Subcutaneous abdominal adipose tissue (tissue), 5 donors: ENCODE results near the gene AMIGO2.

Experiments used
- H3K27ac ChIP-seq: one replicate; pipeline ENCODE4 v1.7.0; 2013; ENCODE audit warnings: low read depth, mild to moderate bottlenecking, inconsistent platforms, low read length, moderate library complexity
- H3K27me3 ChIP-seq, 5 donors: one replicate each; pipeline ENCODE4 v1.7.0; 2013; ENCODE audit warnings: low read length in 5 of 5, inconsistent platforms in 1 of 5; ENCODE audit not compliant: control insufficient read depth in 5 of 5, insufficient read depth in 4 of 5
- H3K36me3 ChIP-seq, 5 donors: one replicate each; pipeline ENCODE4 v1.7.0; 2013; ENCODE audit warnings: low read length in 5 of 5; ENCODE audit not compliant: control insufficient read depth in 5 of 5, insufficient read depth in 5 of 5
- H3K4me1 ChIP-seq, 5 donors: one replicate each; pipeline ENCODE4 v1.7.0; 2013; ENCODE audit warnings: low read length in 5 of 5, mild to moderate bottlenecking in 3 of 5, moderate library complexity in 1 of 5; ENCODE audit not compliant: control insufficient read depth in 5 of 5, insufficient read depth in 5 of 5
- H3K4me3 ChIP-seq, 5 donors: one replicate each; pipeline ENCODE4 v1.7.0; 2013; ENCODE audit warnings: low read length in 5 of 5, low read depth in 1 of 5
- H3K9ac ChIP-seq, 5 donors: one replicate each; pipeline ENCODE4 v1.7.0; 2013; ENCODE audit warnings: low read length in 5 of 5, mild to moderate bottlenecking in 4 of 5, moderate library complexity in 3 of 5
- H3K9me3 ChIP-seq, 5 donors: one replicate each; pipeline ENCODE4 v1.7.0; 2013; ENCODE audit warnings: low read length in 5 of 5; ENCODE audit not compliant: control insufficient read depth in 5 of 5
- donor health status: healthy.
- donor health status: healthy.
- donor health status: healthy.
- donor health status: healthy.
- donor health status: healthy.

AMIGO2 gene

DNA sequence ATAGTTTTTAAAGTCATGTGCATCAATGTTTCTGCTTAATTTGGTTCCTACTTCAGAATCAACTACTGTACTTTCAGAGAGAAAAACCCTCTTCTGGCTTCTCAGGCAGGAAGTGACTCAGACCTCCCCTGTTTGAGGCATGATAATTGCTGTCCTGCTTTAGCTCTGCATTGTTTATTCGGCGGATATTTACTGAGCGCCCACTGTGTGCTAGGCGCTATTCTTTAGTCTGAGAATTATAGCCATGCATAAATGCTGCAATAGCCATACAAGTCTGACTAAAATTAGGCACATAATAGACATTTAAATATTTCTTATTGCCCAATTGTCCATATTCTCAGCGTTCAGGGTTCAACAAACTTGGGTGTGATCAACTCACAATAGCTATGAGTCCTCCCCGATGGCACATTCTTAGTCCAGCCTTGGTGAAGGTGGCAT lies 6.1 kb upstream of the AMIGO2 start:
- Histone ChIP-seq H3K4me3 (no peak overlapping the region), H3K4me1 (peaks cover 3 to 52% (median 45%) of the 10 kb centered on the region in 5 donors), H3K36me3 (no peaks in the 10 kb centered on the region), H3K9me3 (no peaks in the 10 kb centered on the region), H3K9ac (no peak overlapping the region), H3K27ac (no peak overlapping the region), H3K27me3 (no peaks in the 10 kb centered on the region)

DNA sequence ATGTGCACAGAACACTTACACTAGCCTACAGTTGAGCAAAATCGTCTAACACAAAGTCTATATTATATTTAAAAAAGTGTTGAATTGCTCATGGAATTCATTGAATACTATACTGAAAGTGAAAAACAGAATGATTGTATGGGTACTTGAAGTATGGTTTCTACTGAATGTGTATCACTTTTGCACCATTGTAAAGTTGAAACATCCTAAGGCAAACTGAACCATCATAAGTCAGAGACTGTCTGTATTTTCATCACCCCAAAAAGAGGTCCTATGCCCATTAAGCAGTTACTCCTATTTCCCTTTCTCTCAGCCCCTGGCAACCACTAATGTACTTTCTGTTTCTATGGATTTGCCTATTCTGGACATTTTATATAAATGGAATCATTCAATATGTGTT lies 4.4 kb upstream of the AMIGO2 start:
- Histone ChIP-seq H3K4me3 (no peak overlapping the region), H3K27me3 (no peaks in the 10 kb centered on the region), H3K9me3 (no peaks in the 10 kb centered on the region), H3K27ac (no peak overlapping the region), H3K4me1 (peaks cover 5 to 54% (median 49%) of the 10 kb centered on the region in 5 donors), H3K36me3 (no peaks in the 10 kb centered on the region), H3K9ac (no peak overlapping the region)

DNA sequence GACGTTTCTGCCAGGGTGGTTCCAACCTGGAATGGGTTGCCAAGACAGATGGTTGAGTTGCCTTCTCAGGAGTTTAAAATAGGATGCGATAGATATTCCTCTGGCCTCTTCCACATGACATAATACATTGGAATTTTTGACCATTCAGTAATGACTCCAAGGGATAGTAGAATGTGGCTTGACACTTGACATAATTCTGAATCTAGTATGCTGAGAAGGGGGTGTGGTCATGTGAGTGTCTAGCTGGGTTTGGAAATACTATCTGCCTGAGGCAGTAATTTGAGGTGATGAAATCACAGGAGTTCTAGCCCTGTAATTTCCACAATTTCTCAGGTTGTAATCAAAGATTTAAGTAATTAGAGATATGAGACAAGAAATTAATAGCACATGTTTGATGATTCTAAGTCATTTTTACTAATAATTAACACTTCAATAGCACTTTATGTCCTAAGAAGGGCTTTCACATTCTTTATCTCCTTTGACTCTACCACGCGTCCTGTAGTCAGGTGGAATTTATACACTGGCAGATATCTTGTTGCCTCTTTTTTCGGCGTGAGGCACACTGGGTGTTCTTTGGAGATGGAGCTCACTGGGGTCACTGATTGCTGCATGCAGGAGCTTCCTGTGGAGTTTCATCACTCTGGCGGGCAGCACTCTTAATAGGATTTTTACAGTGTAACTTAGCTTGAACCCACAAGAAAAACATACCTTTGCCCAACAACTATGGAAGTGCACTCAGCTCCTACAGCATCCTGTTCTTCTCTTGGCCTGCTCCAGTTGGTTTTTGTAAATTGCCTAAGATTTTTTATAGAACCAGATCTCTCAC lies 3.2 kb upstream of the AMIGO2 start:
- no peaks in the 10 kb centered on the region for H3K36me3 ChIP-seq
- peak overlapping the region in 1 of 5 donors; percentile 22 for H3K4me3 ChIP-seq
- H3K27ac ChIP-seq: peak overlapping the region; percentile 95
- peaks cover 7 to 58% (median 56%) of the 10 kb centered on the region in 5 donors for H3K4me1 ChIP-seq
- peak overlapping the region in 2 of 5 donors; percentile 67 to 95 for H3K9ac ChIP-seq
- H3K9me3 ChIP-seq: no peaks in the 10 kb centered on the region
- H3K27me3 ChIP-seq: no peaks in the 10 kb centered on the region

DNA sequence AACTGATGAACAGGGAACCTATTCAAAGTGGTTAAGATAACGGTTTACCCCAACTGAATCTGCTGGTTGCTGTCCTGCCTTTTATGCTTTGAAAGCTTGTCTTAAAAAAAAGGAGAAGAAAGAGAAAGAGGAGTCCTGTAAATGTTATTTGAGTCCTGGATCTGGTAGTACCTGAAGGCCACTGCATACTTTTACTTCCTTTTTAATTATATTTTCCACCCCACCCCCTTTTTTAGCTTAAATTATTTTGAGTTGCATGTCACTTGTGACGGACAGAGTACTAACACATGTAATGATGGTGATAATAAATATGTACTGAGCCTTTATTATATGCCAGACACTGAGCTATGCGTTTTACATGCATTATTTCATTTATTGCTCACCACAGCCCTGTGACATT lies 2.5 kb upstream of the AMIGO2 start:
- no peaks in the 10 kb centered on the region for H3K27me3 ChIP-seq
- H3K4me1 ChIP-seq: peaks cover 7 to 63% (median 57%) of the 10 kb centered on the region in 5 donors
- H3K9me3 ChIP-seq: no peaks in the 10 kb centered on the region
- peak overlapping the region; percentile 95 for H3K27ac ChIP-seq
- H3K4me3 ChIP-seq: no peak overlapping the region
- H3K9ac ChIP-seq: peak overlapping the region in 2 of 5 donors; percentile 90 to 95
- peaks cover 0 to 2% (median 0%) of the 10 kb centered on the region in 5 donors for H3K36me3 ChIP-seq

DNA sequence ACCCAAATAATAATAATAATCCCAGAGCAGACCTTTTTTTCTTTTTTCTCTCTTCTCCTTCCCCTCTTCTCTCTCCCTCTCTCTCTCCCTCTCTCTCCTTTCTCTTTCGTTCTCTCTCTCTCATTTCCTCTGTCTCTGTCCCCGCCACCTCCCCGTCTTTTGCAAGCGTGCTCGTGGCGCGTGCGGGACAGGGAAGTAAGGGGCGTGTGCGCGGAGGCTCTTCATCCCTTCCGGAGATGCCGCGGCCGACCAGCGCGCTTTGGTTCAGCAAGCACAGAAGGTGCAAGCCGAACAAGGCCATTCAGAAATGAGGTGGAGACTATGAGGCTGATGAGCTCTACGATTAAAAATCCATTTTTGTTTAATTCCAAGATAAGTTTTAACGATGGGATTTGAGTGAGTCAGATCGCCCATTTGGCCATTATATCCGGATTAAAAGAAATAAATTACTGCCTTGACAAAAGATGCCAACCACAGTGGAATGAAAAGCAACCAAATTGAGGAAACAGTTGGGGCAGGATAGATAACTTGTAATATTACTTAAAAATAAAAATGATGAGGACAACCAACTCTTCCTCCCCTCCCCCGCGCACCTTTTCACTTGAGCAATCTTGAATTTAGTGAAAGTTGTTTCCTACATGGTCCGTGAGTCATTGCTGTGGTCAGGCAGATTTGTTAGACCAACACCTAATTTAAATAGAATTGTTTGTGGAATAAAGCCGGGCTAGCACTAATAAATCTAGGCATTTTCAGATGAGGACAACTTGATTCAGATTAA lies 1.2 kb upstream of the AMIGO2 start:
- Histone ChIP-seq H3K9ac (peak overlapping the region; percentile 87 to 95 (median 89)), H3K9me3 (no peaks in the 10 kb centered on the region), H3K4me3 (peak overlapping the region; percentile 66 to 87 (median 81)), H3K36me3 (peaks cover 0 to 2% (median 0%) of the 10 kb centered on the region in 5 donors), H3K4me1 (peaks cover 7 to 67% (median 55%) of the 10 kb centered on the region in 5 donors), H3K27ac (peak overlapping the region; percentile 95), H3K27me3 (no peaks in the 10 kb centered on the region)

DNA sequence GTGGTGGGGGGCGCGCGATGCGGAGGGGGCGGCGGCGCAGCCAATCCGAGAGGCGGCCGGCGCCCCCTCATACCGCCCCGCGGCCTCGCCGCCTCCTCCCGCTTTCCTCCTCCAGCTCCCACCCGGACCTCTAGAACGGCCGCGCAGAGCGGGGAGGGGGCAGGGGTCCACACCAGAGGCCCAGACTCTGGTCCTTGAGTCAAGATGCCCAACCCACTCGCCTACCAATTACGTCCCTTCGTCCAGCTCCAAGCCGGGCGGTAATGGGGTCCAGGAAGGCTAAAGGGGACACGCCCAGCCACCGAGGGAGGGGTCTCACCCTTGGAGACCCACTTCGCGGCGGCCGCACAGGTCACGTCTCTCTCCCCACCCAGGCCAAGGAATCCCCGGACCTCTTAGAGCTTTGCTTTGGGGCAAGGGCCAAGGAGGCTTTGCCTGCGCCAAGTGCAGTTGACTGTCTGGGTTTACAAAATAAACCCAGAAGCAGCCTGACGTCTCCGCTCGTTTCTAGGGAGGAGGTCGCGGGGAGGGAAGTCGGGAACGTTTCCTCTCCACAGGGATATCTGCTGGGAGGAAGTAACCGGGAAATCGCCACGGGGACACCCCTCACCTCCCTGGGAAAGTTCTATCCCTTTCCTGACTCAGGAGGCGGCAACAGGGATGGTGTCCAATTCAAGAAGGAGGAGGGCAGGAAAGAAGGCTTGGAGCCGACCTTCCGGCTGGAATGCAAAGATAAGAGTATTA lies 394 bp upstream of the AMIGO2 start:
- Histone ChIP-seq H3K4me1 (peaks cover 7 to 59% (median 48%) of the 10 kb centered on the region in 5 donors), H3K27ac (peak overlapping the region; percentile 95), H3K27me3 (no peaks in the 10 kb centered on the region), H3K4me3 (peak overlapping the region; percentile 66 to 87 (median 81)), H3K9me3 (no peaks in the 10 kb centered on the region), H3K36me3 (peaks cover 0 to 2% (median 0%) of the 10 kb centered on the region in 5 donors), H3K9ac (peak overlapping the region; percentile 87 to 95 (median 89))

DNA sequence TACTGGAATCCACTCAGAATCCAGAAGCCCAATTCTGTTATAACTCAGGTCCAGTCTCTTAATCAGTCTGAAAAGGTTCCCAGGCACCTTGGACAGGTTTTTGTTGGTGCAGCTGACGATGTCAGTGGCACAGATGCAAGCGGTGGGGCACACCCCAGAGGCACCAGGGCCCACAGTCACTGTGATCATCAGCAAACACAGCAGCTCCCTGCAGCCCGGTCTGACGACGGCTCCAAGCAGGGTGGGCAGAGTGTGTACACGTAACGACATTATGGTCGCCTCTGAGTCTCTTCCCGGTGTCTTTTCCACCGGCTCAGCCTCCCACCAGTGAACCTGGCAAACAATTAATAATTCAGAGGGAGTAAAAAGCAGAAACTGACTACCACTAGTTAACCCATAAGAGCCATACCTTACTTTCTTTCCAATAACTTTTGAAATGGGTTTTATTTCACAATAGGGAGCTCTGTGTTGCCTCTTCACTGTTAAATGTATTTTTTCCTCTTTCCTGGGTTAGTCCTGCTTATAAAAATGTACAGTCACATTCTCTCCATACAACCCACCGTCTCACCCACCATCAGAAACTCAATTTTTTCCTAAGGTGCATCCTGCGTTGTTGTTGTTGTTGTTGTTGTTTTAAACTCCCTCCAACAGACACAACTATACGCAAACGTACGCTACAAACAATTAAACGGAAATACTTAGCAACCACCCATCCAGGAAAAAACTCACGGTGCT lies 859 bp downstream of the AMIGO2 start:
- peaks cover 7 to 55% (median 45%) of the 10 kb centered on the region in 5 donors for H3K4me1 ChIP-seq
- peak overlapping the region; percentile 66 to 90 (median 81) for H3K4me3 ChIP-seq
- no peaks in the 10 kb centered on the region for H3K27me3 ChIP-seq
- peak overlapping the region; percentile 69 to 91 (median 87) for H3K9ac ChIP-seq
- H3K9me3 ChIP-seq: no peaks in the 10 kb centered on the region
- H3K27ac ChIP-seq: peak overlapping the region; percentile 86
- H3K36me3 ChIP-seq: peaks cover 0 to 2% (median 0%) of the 10 kb centered on the region in 5 donors

DNA sequence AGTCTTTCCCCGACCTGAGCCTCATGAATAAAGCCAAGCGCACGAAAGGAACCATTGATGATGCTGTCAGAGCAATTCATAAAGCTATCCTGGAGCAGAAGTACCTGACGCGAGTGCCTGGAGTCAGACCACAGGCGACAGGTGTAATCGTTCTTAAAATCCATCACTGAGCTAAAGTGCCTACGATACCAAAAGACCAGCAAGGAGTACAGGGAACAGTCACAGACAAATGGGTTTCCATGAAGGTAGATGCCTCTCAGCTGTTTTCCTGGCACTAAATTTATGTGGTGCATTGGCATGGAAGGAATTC lies 1.7 kb downstream of the AMIGO2 start:
- H3K4me3 ChIP-seq: peak overlapping the region in 3 of 5 donors; percentile 81 to 90 (median 87)

More for the DNA sequence above, 1.7 kb downstream of the AMIGO2 start:
- Histone ChIP-seq H3K36me3 (peaks cover 0 to 2% (median 0%) of the 10 kb centered on the region in 5 donors), H3K4me1 (peaks cover 7 to 46% (median 37%) of the 10 kb centered on the region in 5 donors), H3K9me3 (no peaks in the 10 kb centered on the region), H3K27ac (no peak overlapping the region), H3K9ac (no peak overlapping the region), H3K27me3 (no peaks in the 10 kb centered on the region)
